D341Med (cell line): ENCODE results near the gene FGFRL1.
"Not testable (repeated sequence)": the region's sequence is repeated elsewhere in the genome, so short reads cannot be mapped to it uniquely, and the experiment has no call there.

Experiments used
- DNase-seq: peaks from one replicate; pipeline ENCODE4 v3.0.0; 2012; ENCODE audit warnings: low spot score

FGFRL1 gene

DNA sequence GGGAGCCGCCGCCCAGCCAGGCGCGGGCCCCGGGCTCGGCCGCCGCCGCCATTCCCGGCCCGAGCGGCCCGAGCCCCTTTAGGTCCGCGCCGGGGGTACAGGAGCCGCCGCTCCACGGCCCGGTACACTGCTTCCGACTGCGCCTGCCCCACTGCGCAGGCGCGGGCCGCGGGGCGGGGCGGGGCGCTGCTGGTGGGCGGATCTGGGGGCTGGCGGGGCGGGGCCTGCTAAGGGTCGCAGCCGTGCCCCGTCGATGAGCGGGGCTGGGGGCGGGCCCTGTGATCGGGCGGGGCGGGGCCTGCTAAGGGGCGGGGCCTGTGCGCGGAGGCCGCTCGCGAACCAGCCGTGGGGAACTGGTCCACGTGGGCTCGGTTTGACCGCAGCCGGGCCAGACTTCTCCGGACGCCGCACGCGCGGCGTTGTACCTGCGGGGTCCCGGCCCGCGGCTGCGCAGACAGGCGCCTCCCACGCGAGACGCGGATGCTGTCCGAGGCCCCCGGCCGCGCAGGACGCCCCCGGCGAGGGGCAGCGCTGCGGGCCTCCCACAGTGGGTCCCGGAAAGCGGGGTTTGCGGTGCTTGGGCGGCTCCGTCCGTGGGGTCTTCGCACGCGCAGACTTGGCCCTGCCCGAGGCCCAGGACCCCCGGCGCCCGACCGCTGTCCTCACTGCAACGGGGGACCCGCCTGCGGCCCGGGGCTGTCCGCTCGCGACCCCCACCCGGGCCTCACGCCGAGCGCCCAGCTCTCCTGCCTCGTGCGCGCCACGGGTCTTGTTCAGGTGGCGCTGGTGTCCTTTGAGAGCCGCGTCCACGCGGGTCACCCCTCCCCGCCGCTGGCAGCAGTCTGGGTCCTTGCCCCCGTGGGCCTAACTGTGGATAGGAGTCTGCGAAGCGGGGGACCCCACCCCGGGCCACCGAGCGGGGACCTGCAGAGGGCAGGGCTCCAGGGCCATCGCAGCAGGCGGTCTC, 37.7 kb upstream of the FGFRL1 start, which contains the start of gene DGKQ:
DGKQ (minus strand) TSS at position 139 of the 967 bp plus-strand sequence; CDS start at position 52, 87 bp downstream.
- peak; percentile 99 for DNase-seq

- no peak for DNase-seq
Measured at GRCh38 chr4:974668-975067, 36.8 kb upstream of the FGFRL1 start.

GRCh38 chr4:976016-976415, 35.4 kb upstream of the FGFRL1 start:
- DNase-seq, result not testable (repeated sequence)

DNA sequence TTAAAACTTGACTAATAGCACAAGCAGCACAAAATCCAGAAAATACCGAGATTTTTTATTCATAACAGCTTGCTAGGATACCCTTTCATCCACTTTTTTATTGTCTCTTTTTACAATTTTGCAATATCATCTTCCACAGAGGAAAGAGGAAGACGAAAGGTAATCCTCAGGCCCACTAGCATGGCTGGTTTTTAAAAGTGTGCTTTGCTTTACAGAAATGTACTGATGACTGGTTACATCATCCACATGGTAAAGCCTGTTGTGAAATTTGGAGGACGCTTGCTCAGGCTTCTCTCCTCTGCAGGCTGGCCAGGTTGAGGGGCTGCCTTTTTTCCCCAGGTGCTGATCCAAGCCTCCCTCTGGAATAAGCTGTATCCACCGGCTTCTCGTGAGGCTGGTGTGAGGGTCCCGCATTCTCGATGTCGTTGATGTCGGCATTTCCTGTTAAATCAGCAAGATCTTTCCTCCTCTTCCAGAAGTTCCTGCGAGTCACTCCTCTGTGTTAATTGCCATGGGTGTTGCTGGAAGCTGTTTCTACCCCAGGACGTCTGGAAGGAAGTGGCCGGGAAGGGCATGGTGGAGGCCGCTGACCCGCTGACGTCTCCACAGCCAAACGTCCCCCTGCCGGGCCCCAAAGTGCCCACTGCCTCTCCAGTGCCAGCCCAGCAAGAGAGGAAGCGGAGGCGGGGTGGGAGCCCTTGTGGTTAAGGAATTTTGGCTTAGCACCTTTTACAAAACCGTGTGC, 32.3 kb upstream of the FGFRL1 start:
- no peak for DNase-seq

- DNase-seq, result no peak
Measured at GRCh38 chr4:982291-982690, 29.1 kb upstream of the FGFRL1 start.

DNA sequence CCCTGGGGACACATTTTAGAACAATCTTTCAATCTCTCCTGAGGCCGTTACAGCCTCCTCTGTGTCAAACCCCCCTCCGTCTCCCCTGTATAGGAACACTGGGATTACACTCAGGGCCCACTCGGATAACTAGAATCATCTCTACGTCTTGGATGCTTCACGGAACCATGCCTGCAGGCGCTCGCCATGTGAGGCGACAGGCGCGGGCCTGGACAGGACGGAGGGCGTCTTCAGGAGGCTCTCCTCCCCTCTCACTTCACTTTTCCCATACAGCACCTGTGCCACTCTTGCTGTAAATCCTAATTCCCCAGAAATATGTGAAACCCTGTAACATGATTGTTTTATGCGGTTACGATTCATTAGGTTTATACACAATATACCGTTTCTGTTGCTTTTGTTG, 28.6 kb upstream of the FGFRL1 start:
- DNase-seq, result no peak

DNA sequence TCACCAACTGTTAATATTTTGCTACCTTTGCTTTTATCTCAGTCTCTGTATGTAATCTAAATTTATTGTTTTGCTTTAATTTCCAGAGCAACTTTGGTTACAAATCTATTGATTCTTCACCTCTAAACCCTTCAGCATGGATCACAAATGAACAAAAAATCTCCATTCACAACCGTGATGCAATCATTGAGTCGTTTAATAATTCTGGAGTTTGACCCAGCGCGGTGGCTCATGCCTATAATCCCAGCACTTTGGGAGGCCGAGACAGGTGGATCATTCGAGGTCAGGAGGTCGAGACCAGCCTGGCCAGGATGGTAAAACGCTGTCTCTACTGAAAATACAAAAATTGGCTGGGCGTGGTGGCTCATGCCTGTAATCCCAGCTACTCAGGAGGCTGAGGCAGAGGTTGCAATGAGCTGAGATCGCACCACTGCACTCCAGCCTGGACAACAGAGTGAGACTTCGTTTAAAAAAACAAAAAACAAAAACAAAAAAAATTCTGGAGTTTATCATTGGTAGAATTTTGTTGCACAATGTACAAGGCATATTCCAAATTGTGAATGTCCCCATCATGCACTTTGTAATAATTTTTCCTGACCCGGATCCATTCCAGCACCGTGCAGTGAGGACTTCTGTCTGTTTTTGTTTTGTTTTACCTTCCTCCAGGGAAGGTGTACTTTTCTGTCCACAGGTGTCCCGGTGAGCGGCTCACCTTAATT, 26.9 kb upstream of the FGFRL1 start:
- no peak for DNase-seq

DNA sequence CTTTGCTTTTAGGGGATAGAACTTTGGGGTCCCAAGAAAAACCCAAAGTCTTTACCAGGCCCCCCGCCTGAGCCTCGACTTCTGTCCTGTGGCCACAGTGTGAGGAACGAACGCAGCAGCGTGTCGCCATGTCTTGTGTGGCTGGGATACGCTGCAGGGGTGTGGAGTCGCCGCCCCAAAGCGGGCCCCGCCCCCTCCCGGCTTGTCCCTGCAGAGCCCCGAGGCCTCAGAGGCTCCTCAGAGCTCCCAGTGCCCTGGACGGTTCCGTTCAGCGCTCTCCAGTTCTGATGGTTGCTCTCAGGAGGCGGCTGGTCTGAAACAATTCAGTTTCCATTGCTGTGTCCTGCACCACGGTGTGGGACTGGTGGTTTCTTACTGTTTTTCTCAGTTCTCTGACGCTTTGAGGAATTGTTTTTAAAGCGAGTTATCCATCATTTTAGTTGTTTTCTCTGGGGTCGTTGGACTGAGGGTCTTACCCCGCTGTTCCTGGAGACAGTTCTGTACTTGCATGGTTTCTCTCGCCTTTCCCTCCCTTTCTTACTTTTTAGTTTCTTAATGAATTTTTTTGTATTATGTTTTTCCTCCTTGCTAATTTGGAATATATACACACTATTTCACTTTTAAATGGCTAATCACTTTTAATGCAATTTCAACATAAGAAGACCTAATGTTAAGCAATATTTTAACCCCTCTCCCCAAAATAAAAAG, 26.1 kb upstream of the FGFRL1 start:
- DNase-seq, result no peak

GRCh38 chr4:986428-986878, 25.0 kb upstream of the FGFRL1 start:
- no peak for DNase-seq

GRCh38 chr4:986879-987623, 24.4 kb upstream of the FGFRL1 start, which contains the start of gene IDUA:
IDUA (plus strand) TSS chr4:987044; CDS start chr4:987085, 41 bp downstream.
- DNase-seq, result peak; percentile 94

DNA sequence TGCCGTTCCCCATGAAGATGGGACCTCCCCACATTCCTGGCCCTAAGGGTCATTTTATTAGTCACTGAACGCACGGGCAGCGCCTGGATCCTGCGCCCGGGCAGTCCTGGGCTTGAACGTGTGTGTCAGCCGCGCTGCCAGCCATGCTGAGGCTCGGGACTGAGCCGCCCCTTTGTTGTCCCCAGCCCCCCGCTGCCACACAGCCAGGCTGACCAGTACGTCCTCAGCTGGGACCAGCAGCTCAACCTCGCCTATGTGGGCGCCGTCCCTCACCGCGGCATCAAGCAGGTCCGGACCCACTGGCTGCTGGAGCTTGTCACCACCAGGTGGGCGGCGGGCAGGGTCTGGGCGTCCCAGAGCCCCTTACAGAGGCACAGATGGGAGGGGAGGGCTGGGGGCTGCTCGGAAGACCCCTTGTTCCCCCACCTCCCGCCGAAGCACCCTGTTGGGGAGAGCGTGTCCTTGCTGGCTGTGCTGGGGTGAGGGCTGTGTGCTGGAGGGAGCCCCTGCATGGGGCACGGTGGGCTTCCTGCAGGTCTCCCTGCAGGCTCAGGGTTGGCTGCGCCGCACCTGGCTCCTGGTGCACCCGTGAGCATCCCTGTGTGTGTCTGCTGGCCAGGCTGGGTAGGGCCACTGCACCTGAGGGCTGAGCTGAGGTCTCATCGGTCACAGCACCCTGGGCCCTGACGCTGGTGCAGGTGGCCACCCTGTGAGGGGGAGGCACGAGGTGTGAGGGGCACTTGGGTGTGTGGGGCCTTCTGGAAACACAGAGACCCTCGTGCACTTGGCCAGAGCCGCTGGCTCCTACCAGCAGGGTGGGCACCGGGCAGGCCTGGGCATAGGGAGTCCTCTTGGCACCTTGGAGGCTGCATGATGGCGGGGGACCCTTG, 23.6 kb upstream of the FGFRL1 start:
- DNase-seq, result no peak

DNA sequence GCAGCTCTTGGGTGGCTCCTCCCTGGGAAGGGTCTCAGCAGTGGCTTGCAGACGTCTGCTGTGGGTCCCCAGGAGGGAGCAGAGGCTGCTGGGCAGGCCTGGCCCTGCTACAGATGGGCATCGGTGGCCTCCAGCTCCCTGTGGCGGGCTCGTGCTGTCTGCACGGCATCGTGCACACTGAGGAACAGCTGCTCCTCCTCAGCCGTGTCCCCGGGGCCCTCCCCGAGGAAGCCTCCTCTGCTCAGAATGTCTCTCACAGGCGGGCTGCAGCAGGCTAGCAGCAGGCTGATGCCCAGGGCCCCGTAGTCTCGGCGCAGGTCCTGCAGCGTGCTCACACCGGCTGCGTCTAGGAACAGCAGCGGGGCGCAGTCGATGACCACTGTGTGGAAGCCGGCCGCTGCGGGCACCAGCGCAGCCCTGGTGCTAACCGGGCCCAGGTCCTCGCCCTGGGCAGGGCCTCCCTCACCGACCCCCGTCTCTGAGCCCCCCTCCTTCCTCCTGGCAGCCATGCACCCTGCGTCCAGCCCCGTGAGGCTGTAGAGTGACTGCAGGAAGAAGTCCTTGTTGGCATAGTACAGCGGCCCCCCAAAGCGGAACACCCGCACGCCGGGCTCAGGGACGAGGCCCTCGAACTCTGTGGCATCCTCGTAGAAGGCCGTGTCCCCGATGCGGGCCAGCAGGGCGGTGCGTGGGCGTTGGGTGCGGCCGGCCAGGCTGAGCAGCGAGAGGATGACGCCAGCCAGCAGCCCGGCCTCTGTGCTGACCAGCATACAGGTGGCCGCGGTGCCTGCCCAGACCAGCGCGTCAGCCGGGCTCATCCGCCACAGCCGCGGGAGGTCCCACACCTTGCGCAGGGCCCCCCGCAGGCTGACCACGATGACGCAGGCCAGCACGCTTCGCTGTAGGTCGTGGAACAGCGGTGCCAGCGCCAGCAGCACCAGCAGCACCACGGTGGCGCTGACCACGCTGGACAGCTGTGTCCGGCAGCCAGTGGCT, 22.4 kb upstream of the FGFRL1 start:
- DNase-seq, result no peak

- no peak for DNase-seq
Measured at GRCh38 chr4:989722-990471, 21.5 kb upstream of the FGFRL1 start.

- DNase-seq, result no peak
Measured at GRCh38 chr4:990746-991367, 20.6 kb upstream of the FGFRL1 start.

- no peak for DNase-seq
Measured at GRCh38 chr4:991451-992296, 19.8 kb upstream of the FGFRL1 start.
